ENCODE results near the gene MCIDAS. TPM values are rescaled to one million over a fixed set of nuclear protein-coding genes. Genes with fewer than 3 reads are reported as not detected.

Gene MCIDAS
- polyA plus RNA-seq, 1 donor (not counting 4 experiments of a cell fraction or from before 2014, with no cell fraction given), result 0.03 TPM

GRCh38 chr5:55176176-55176818 is 50.8 kb downstream of the MCIDAS start:
- TF ChIP-seq CTCF (optimal IDR thresholded peaks at IDR 0.05 in 1 of 3, IDR thresholded peaks at IDR 0.05 in 1 of 3, conservative IDR thresholded peaks at IDR 0.05 in 1 of 3; ENCODE audit: extremely low read depth in 1 of 3, insufficient read depth in 2 of 3, low read length in 3 of 3) (peak in 1 of 3 experiments; percentile 20), EZH2 (IDR thresholded peaks at IDR 0.05; ENCODE audit: low read length) (no peak)
- FAIRE-seq, result peak; percentile 58

GRCh38 chr5:55175781-55176175 is 51.3 kb downstream of the MCIDAS start:
- dilution Hi-C loops (cut with MboI; ENCODE audit: extremely low pct_ligation_motif_present, low sequenced_read_pairs), result no loop called here
- H2AFZ ChIP-seq (ENCODE audit: control insufficient read depth, low read length), result peak overlapping the region; percentile 77
- DNase-seq (ENCODE audit: low read depth, low spot score), result no peak

More at GRCh38 chr5:55176176-55176818, 50.8 kb downstream of the MCIDAS start:
- Histone ChIP-seq H3K79me2 (ENCODE audit: control insufficient read depth, insufficient read depth, low read length) (no peaks in the 10 kb centered on the region), H3K4me2 (ENCODE audit: control insufficient read depth, extremely low read depth, insufficient read depth, low read depth, low read length) (peak overlapping the region; percentile 92), H3K27ac (ENCODE audit: control insufficient read depth, insufficient read depth, low read length) (no peak overlapping the region), H3K27me3 (ENCODE audit: control insufficient read depth, extremely low read depth, insufficient read depth, low read length) (peaks cover 25% of the 10 kb centered on the region), H3K9me3 (ENCODE audit: control insufficient read depth, low read depth, low read length) (no peaks in the 10 kb centered on the region), H2AFZ (ENCODE audit: control insufficient read depth, low read length) (peak overlapping the region; percentile 77), H3K9ac (ENCODE audit: control insufficient read depth, extremely low read depth, insufficient read depth, low read length) (peak overlapping the region; percentile 28), H3K4me3 (ENCODE audit: control insufficient read depth in 2 of 3, extremely low read depth in 1 of 3, insufficient read depth in 2 of 3, low read depth in 1 of 3, low read length in 3 of 3) (peak overlapping the region; percentile 27 to 76 (median 62)), H3K36me3 (ENCODE audit: control insufficient read depth in 2 of 2, extremely low read depth in 1 of 2, insufficient read depth in 2 of 2, low read length in 2 of 2) (no peaks in the 10 kb centered on the region), H3K9me1 (ENCODE audit: control insufficient read depth, extremely low read depth, insufficient read depth, low read length) (no peaks in the 10 kb centered on the region), H3K4me1 (ENCODE audit: control insufficient read depth, extremely low read depth, insufficient read depth, low read length) (peaks cover 34% of the 10 kb centered on the region), H4K20me1 (ENCODE audit: control insufficient read depth, extremely low read depth, insufficient read depth, low read length) (no peaks in the 10 kb centered on the region)
- no peak for DNase-seq (ENCODE audit: low read depth, low spot score)
- dilution Hi-C loops (cut with MboI; ENCODE audit: extremely low pct_ligation_motif_present, low sequenced_read_pairs), result no loop called here

More at GRCh38 chr5:55175781-55176175, 51.3 kb downstream of the MCIDAS start:
- no peaks in the 10 kb centered on the region for H3K79me2 ChIP-seq (ENCODE audit: control insufficient read depth, insufficient read depth, low read length)
- peak overlapping the region; percentile 27 to 76 (median 62) for H3K4me3 ChIP-seq (ENCODE audit: control insufficient read depth in 2 of 3, extremely low read depth in 1 of 3, insufficient read depth in 2 of 3, low read depth in 1 of 3, low read length in 3 of 3)
- peak overlapping the region; percentile 28 for H3K9ac ChIP-seq (ENCODE audit: control insufficient read depth, extremely low read depth, insufficient read depth, low read length)
- H3K9me3 ChIP-seq (ENCODE audit: control insufficient read depth, low read depth, low read length), result no peaks in the 10 kb centered on the region
- H3K27ac ChIP-seq (ENCODE audit: control insufficient read depth, insufficient read depth, low read length), result no peak overlapping the region
- no peaks in the 10 kb centered on the region for H4K20me1 ChIP-seq (ENCODE audit: control insufficient read depth, extremely low read depth, insufficient read depth, low read length)
- peak overlapping the region; percentile 92 for H3K4me2 ChIP-seq (ENCODE audit: control insufficient read depth, extremely low read depth, insufficient read depth, low read depth, low read length)
- H3K9me1 ChIP-seq (ENCODE audit: control insufficient read depth, extremely low read depth, insufficient read depth, low read length), result no peaks in the 10 kb centered on the region
- H3K36me3 ChIP-seq (ENCODE audit: control insufficient read depth in 2 of 2, extremely low read depth in 1 of 2, insufficient read depth in 2 of 2, low read length in 2 of 2), result no peaks in the 10 kb centered on the region
- peaks cover 34% of the 10 kb centered on the region for H3K4me1 ChIP-seq (ENCODE audit: control insufficient read depth, extremely low read depth, insufficient read depth, low read length)
- no peak for TF ChIP-seq CTCF (optimal IDR thresholded peaks at IDR 0.05 in 1 of 3, IDR thresholded peaks at IDR 0.05 in 1 of 3, conservative IDR thresholded peaks at IDR 0.05 in 1 of 3; ENCODE audit: extremely low read depth in 1 of 3, insufficient read depth in 2 of 3, low read length in 3 of 3)
- no peak for TF ChIP-seq EZH2 (IDR thresholded peaks at IDR 0.05; ENCODE audit: low read length)
- H3K27me3 ChIP-seq (ENCODE audit: control insufficient read depth, extremely low read depth, insufficient read depth, low read length), result peaks cover 25% of the 10 kb centered on the region
- no peak for FAIRE-seq

All from keratinocyte (primary cell).